Brain microvascular endothelial cell (primary cell): ENCODE measurements around the gene KLK4.

ENCODE experiments used
- DNase-seq: peaks from one replicate; pipeline ENCODE4 v3.0.0-alpha.2; 2020
- H3K27ac ChIP-seq: fragments of 250-450 bp; sonication (Bioruptor Pico); 2 replicates; pipeline ENCODE4 v1.5.1; 2020; ENCODE audit warnings: mild to moderate bottlenecking, moderate library complexity
- H3K27me3 ChIP-seq: fragments of 250-450 bp; sonication (Bioruptor Pico); replicated peaks from 2 replicates; pipeline ENCODE4 v1.5.1; 2020; ENCODE audit warnings: mild to moderate bottlenecking
- H3K36me3 ChIP-seq: fragments of 250-450 bp; sonication (Bioruptor Pico); replicated peaks from 2 replicates; pipeline ENCODE4 v1.5.1; 2020; ENCODE audit warnings: mild to moderate bottlenecking
- H3K4me3 ChIP-seq: 2 replicates; pipeline ENCODE4 v1.5.1; 2011; ENCODE audit warnings: low read depth, mild to moderate bottlenecking, control low read depth, low read length, moderate library complexity
- CTCF ChIP-seq: IDR thresholded peaks from 2 replicates; pipeline ENCODE4 v1.5.1; 2011; ENCODE audit warnings: low read depth, mild to moderate bottlenecking, moderate library complexity, low read length, control low read depth, inconsistent platforms; ENCODE audit errors: missing control alignments
- in situ Hi-C: cut with HindIII; loops from 2 replicates; pipeline ENCODE4 v1.10.0; 2017; ENCODE audit warnings: low sequenced_read_pairs, low pct_ligation_motif_present

Gene KLK4

GRCh38 chr19:50878851-50879250 lies 32.3 kb downstream of the KLK4 start:
- no peak for TF ChIP-seq CTCF
- DNase-seq = no peak
- H3K36me3 ChIP-seq = no peaks in the 10 kb centered on the region
- in situ Hi-C loops = no loop called here
- no peak overlapping the region for H3K27ac ChIP-seq
- no peaks in the 10 kb centered on the region for H3K27me3 ChIP-seq
- H3K4me3 ChIP-seq = no peak overlapping the region

DNA sequence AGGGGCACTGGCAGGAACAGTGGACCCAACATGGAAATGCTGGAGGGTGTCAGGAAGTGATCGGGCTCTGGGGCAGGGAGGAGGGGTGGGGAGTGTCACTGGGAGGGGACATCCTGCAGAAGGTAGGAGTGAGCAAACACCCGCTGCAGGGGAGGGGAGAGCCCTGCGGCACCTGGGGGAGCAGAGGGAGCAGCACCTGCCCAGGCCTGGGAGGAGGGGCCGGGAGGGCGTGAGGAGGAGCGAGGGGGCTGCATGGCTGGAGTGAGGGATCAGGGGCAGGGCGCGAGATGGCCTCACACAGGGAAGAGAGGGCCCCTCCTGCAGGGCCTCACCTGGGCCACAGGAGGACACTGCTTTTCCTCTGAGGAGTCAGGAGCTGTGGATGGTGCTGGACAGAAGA lies 33.9 kb downstream of the KLK4 start:
- no peak for TF ChIP-seq CTCF

DNA sequence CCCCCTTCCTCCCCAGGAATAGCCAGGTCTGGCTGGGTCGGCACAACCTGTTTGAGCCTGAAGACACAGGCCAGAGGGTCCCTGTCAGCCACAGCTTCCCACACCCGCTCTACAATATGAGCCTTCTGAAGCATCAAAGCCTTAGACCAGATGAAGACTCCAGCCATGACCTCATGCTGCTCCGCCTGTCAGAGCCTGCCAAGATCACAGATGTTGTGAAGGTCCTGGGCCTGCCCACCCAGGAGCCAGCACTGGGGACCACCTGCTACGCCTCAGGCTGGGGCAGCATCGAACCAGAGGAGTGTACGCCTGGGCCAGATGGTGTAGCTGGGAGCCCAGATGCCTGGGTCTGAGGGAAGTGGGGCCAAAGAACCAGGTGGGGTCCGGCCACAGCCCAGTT lies 34.7 kb downstream of the KLK4 start:
- DNase-seq = no peak
- no peak for TF ChIP-seq CTCF
- no peak overlapping the region for H3K27ac ChIP-seq
- no peaks in the 10 kb centered on the region for H3K27me3 ChIP-seq
- no peak overlapping the region for H3K4me3 ChIP-seq
- in situ Hi-C loops = no loop called here
- no peaks in the 10 kb centered on the region for H3K36me3 ChIP-seq

More for the DNA sequence above, 33.9 kb downstream of the KLK4 start:
- no peak for DNase-seq
- Histone ChIP-seq H3K4me3 (no peak overlapping the region), H3K27me3 (no peaks in the 10 kb centered on the region), H3K36me3 (no peaks in the 10 kb centered on the region), H3K27ac (no peak overlapping the region)
- in situ Hi-C loops = no loop called here

GRCh38 chr19:50875795-50876422 lies 35.3 kb downstream of the KLK4 start:
- no peak for TF ChIP-seq CTCF
- Histone ChIP-seq H3K4me3 (no peak overlapping the region), H3K27me3 (no peaks in the 10 kb centered on the region), H3K36me3 (no peaks in the 10 kb centered on the region), H3K27ac (no peak overlapping the region)
- in situ Hi-C loops = no loop called here
- DNase-seq = no peak

- no peak for TF ChIP-seq CTCF
- Histone ChIP-seq H3K27ac (no peak overlapping the region), H3K4me3 (no peak overlapping the region), H3K27me3 (no peaks in the 10 kb centered on the region), H3K36me3 (no peaks in the 10 kb centered on the region)
- DNase-seq = no peak
- in situ Hi-C loops = no loop called here
Observed at GRCh38 chr19:50874211-50874610, 37.0 kb downstream of the KLK4 start.

- no peak for TF ChIP-seq CTCF
- in situ Hi-C loops = no loop called here
- no peaks in the 10 kb centered on the region for H3K36me3 ChIP-seq
Observed at GRCh38 chr19:50873056-50873455, 38.1 kb downstream of the KLK4 start, which contains the start of gene KLK2. Gene KLK2, plus strand, starts transcription at chr19:50873439. Its CDS starts 35 bp downstream, at chr19:50873474.

More at GRCh38 chr19:50873056-50873455, 38.1 kb downstream of the KLK4 start, which contains the start of gene KLK2:
- Histone ChIP-seq H3K4me3 (no peak within 1 kb of the TSS), H3K27ac (no peak within 1 kb of the TSS), H3K27me3 (no peaks in the 10 kb centered on the region)
- DNase-seq = no peak
